Common myeloid progenitor, CD34-positive (primary cell): ENCODE data around the gene TMEM237.

ENCODE experiments used
- CTCF ChIA-PET: fragments of 350-600 bp; sonication (Branson Sonifier 250); formaldehyde crosslinking; loops from one replicate; lab custom pipeline; 2021; ENCODE audit warnings: antibody characterized with exemption; lab: Charles Lee
- POLR2A ChIA-PET: fragments of 350-600 bp; sonication (Branson Sonifier 250); formaldehyde crosslinking; loops from one replicate; lab custom pipeline; 2021; ENCODE audit warnings: antibody characterized with exemption; lab: Charles Lee
- DNase-seq, 3 donors: peaks; one replicate each; pipeline versions ENCODE4 v3.0.0 to v3.0.0-alpha.2; 2013
- H3K27ac ChIP-seq, 2 experiments: 1 replicate in 1 of 2; 2 replicates in 1 of 2; pipeline ENCODE4 v1.7.0; 2013; ENCODE audit warnings: inconsistent platforms in 2 of 2, low read length in 2 of 2, mild to moderate bottlenecking in 2 of 2, low read depth in 1 of 2, moderate library complexity in 1 of 2; ENCODE audit not compliant: severe bottlenecking in 2 of 2, insufficient read depth in 1 of 2, poor library complexity in 1 of 2
- H3K27me3 ChIP-seq, 5 experiments: replicated peaks in 2 of 5; 1 replicate in 3 of 5; 2 replicates in 2 of 5; pipeline versions ENCODE4 v1.6.1 to v1.7.0; 2013; ENCODE audit warnings: low read length in 4 of 5, mild to moderate bottlenecking in 2 of 5, moderate library complexity in 2 of 5, inconsistent platforms in 1 of 5; ENCODE audit not compliant: insufficient read depth in 5 of 5, control insufficient read depth in 4 of 5
- H3K36me3 ChIP-seq, 4 experiments: 1 replicate in 2 of 4; 2 replicates in 2 of 4; pipeline versions ENCODE4 v1.6.1 to v1.7.0; 2013; ENCODE audit warnings: low read length in 3 of 4, control low read depth in 1 of 4, mild to moderate bottlenecking in 1 of 4; ENCODE audit not compliant: control insufficient read depth in 4 of 4, insufficient read depth in 4 of 4
- H3K4me1 ChIP-seq, 4 experiments: 1 replicate in 3 of 4; 2 replicates in 1 of 4; pipeline versions ENCODE4 v1.6.1 to v1.7.1; 2013; ENCODE audit warnings: low read length in 3 of 4, mild to moderate bottlenecking in 3 of 4, control low read depth in 1 of 4, inconsistent platforms in 1 of 4, moderate library complexity in 1 of 4; ENCODE audit not compliant: control insufficient read depth in 4 of 4, insufficient read depth in 4 of 4; ENCODE audit errors: control extremely low read depth in 1 of 4
- H3K4me3 ChIP-seq, 7 experiments: 1 replicate in 4 of 7; 2 replicates in 3 of 7; pipeline versions ENCODE4 v1.5.1 to v1.7.0; 2013; ENCODE audit warnings: mild to moderate bottlenecking in 7 of 7, low read length in 6 of 7, moderate library complexity in 6 of 7, inconsistent platforms in 2 of 7, low read depth in 2 of 7, control low read depth in 1 of 7; ENCODE audit not compliant: insufficient read depth in 4 of 7, control insufficient read depth in 1 of 7; ENCODE audit errors: extremely low read depth in 1 of 7
- H3K9me3 ChIP-seq, 5 experiments: 1 replicate in 4 of 5; 2 replicates in 1 of 5; pipeline versions ENCODE4 v1.6.1 to v1.7.1; 2013; ENCODE audit warnings: low read length in 4 of 5, mild to moderate bottlenecking in 2 of 5, inconsistent platforms in 1 of 5, low read depth in 1 of 5, moderate library complexity in 1 of 5; ENCODE audit not compliant: control insufficient read depth in 4 of 5, insufficient read depth in 2 of 5; ENCODE audit errors: control extremely low read depth in 1 of 5
- WGBS: methylation state at CpG from one replicate; pipeline ENCODE4 v1.1.5; 2013; ENCODE audit not compliant: insufficient coverage; 5-methylcytosine and 5-hydroxymethylcytosine counted together

The TMEM237 gene

DNA sequence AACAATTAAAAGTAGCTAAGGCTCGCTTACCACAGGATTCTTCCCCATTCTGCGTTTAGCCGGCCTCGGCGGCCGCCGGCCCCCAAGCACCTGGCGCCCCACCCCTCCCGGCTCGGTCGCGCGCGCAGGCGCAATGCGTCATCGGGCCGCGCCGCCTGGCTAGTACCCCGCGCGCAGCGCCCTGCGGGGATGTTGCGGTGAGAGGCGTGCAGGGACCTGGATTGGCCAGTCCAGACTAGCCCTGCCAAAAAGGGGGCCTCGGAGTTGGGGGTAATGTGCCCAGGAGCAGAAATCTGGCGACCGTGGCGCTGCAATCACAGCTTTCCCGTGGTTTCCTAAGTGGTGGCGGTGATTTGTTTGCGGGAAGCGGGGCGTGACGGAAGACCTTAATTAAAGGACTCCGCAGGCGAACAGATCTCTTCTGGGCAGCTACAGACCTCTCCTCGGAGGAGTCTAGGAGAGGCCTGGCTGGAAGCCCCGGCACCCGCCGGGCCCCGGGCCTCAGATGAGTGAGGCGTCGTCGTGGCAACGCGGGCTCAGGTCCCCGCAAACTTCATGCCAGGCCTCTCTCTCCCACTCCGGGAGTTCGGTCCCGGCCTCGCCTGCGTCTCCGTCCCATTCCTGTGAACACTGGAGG lies 606 bp downstream of the TMEM237 start:
- H3K9me3 ChIP-seq, result no peaks in the 10 kb centered on the region
- peak overlapping the region; percentile 75 to 88 for H3K27ac ChIP-seq
- WGBS, result under 1% methylated on average over 51 of the region's 56 CpGs
- peak; percentile 86 to 92 (median 91) for DNase-seq
- H3K4me1 ChIP-seq, result peaks cover 0 to 17% (median 8%) of the 10 kb centered on the region in 4 experiments
- H3K4me3 ChIP-seq, result peak overlapping the region; percentile 56 to 96 (median 94)
- CTCF ChIA-PET, result interaction anchor here (0.9 kb wide), 1 partner anchor 9 kb away, joined by 3 read pairs; no protein-coding TSS in a partner anchor
- peaks cover 0 to 5% (median 3%) of the 10 kb centered on the region in 4 experiments for H3K36me3 ChIP-seq
- POLR2A ChIA-PET, result interaction anchor here (0.7 kb wide), 1 partner anchor 382 kb away, joined by 3 read pairs; no protein-coding TSS in a partner anchor
- H3K27me3 ChIP-seq, result no peaks in the 10 kb centered on the region

DNA sequence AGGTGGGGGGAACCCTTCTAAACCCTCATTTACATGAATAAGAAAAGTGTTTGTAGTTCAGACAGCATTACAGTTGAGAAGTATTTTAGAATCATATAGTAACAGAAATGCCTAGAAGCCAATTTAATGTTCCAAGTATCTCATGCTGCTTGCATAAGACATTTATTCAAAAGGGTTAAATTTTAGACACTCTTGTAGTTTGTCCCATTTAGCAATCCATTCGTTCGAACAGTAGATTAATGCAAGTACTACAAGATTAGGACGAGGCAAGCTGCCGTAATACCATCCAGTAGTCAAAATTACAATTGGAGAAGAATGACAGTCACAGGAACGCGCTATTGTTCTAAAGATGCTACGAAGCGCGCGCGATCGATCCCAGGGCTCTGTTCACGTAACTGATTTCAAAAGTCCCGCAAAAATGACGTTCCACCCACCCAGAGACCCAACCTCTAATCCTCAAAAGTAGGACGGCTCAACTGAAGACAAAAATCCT lies 1.2 kb downstream of the TMEM237 start:
- Histone ChIP-seq H3K4me3 (peak overlapping the region; percentile 56 to 96 (median 94)), H3K36me3 (peaks cover 0 to 5% (median 3%) of the 10 kb centered on the region in 4 experiments), H3K27ac (peak overlapping the region; percentile 75 to 88), H3K9me3 (no peaks in the 10 kb centered on the region), H3K27me3 (no peaks in the 10 kb centered on the region), H3K4me1 (peaks cover 0 to 17% (median 8%) of the 10 kb centered on the region in 4 experiments)
- no peak for DNase-seq
- under 1% methylated on average over 16 of the region's 16 CpGs for WGBS
- ChIA-PET CTCF (interaction anchor here (0.9 to 1.1 kb wide), 2 partner anchors 8 to 25 kb away, joined by 3 read pairs; no protein-coding TSS in a partner anchor), POLR2A (interaction anchor here (0.7 kb wide), 1 partner anchor 381 kb away, joined by 3 read pairs; no protein-coding TSS in a partner anchor)

DNA sequence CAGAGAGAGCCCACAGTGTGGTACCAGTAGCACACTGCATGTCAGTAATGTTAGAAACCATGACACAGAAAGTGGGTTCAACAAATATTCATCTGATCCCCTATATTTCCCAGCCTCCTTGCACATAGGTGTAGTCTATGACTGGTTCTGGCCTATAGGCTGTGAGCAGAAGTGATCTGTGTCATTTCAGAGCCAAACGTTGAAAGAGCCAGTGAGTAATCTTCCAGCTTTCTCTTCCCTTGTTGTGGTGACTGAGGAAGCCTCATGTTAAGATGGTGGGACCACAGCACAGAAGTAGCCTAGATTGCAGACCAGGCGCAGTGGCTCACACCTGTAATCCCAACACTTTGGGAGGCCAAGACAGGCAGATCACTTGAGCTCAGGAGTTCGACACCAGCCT lies 4.1 kb downstream of the TMEM237 start:
- Histone ChIP-seq H3K36me3 (peaks cover 4 to 17% (median 11%) of the 10 kb centered on the region in 4 experiments), H3K9me3 (no peaks in the 10 kb centered on the region), H3K4me3 (no peak overlapping the region), H3K27ac (no peak overlapping the region), H3K4me1 (peaks cover 0 to 17% (median 8%) of the 10 kb centered on the region in 4 experiments), H3K27me3 (no peaks in the 10 kb centered on the region)
- 100% methylated on average over 3 of the region's 3 CpGs for WGBS
- ChIA-PET POLR2A (no interaction called here), CTCF (interaction anchor here (1.6 kb wide), 1 partner anchor 17 kb away, joined by 4 read pairs; no protein-coding TSS in a partner anchor)
- no peak for DNase-seq

DNA sequence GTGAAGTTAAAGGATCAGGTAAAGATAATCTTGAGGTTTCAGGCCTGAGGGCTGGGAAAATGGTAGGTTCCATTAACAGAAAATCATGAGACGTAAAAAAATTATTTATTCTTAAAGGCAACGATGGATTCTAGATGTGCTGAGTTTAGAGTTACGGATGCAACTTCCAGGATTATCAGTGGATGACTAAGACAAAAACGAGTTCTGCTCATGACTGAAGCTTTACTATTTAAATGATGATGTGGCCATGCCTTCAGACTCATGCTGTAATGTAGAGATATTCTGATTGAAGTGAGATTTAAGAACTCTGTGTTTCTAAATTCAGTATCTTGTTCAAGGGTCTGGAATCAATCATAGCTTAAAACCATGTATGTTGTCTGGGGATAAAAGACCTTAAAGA lies 5.0 kb downstream of the TMEM237 start:
- ChIA-PET POLR2A (no interaction called here), CTCF (no interaction called here)
- no peaks in the 10 kb centered on the region for H3K9me3 ChIP-seq
- peaks cover 0 to 12% (median 4%) of the 10 kb centered on the region in 4 experiments for H3K4me1 ChIP-seq
- peaks cover 7 to 23% (median 18%) of the 10 kb centered on the region in 4 experiments for H3K36me3 ChIP-seq
- no peaks in the 10 kb centered on the region for H3K27me3 ChIP-seq
- WGBS, result 83% methylated on average over 4 of the region's 4 CpGs
- H3K4me3 ChIP-seq, result no peak overlapping the region
- DNase-seq, result no peak
- H3K27ac ChIP-seq, result no peak overlapping the region

DNA sequence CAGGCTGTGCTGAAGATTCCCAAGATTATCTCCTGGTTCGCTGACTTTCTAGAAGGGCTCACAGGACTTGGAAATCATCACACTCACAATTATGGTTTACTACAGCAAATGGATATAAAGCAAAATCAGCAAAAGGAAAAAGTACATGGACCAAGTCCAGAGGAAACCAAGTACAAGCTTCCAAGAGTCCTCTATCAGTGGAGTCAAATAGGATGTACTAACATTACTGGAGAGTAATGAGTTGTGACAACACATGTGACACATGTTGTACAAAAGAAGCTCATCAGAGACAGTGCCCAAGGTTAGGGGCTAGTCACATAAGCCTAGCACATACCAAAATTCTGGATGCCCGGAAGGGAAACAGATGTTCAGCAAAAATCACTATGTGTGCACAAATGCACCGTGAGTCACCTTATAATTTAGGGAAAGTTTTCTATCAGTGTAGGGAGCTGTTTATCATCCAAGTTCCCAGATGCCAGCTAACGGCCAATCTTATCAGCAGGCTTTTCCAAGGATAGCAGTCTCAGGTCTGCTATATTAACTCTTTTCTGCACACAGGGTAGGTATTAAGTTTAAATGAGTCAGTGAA lies 9.5 kb downstream of the TMEM237 start:
- 97% methylated on average over 3 of the region's 4 CpGs for WGBS
- CTCF ChIA-PET, result interaction anchor here (0.9 kb wide), 1 partner anchor 9 kb away, joined by 3 read pairs; no protein-coding TSS in a partner anchor
- Histone ChIP-seq H3K4me3 (no peak overlapping the region), H3K9me3 (no peaks in the 10 kb centered on the region), H3K4me1 (no peaks in the 10 kb centered on the region), H3K27me3 (no peaks in the 10 kb centered on the region), H3K36me3 (peaks cover 10 to 46% (median 31%) of the 10 kb centered on the region in 4 experiments), H3K27ac (no peak overlapping the region)
- POLR2A ChIA-PET, result no interaction called here
- no peak for DNase-seq

DNA sequence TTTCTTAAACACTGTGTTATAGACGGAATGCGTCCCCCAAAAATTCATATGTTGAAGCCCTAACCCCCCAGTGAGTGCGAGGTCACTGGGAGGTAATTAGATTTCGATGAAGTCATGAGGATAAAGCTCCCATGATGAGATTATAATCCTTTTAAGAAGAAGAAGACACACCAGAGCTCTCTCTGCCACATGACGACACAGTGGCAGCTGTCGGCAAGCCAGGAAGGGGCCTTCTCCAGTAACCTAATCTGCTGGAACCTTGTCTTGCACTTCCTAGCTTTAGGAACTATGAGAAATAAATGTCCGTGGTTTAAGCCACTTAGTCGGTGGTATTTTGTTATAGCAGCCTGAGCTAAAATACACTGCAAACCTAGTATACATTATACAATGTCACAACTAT lies 12.3 kb downstream of the TMEM237 start:
- Histone ChIP-seq H3K4me1 (no peaks in the 10 kb centered on the region), H3K27me3 (no peaks in the 10 kb centered on the region), H3K9me3 (no peaks in the 10 kb centered on the region), H3K36me3 (peaks cover 13 to 41% (median 29%) of the 10 kb centered on the region in 4 experiments), H3K4me3 (no peak overlapping the region), H3K27ac (no peak overlapping the region)
- no peak for DNase-seq
- ChIA-PET POLR2A (no interaction called here), CTCF (interaction anchor here (1.1 kb wide), 1 partner anchor 11 kb away, joined by 3 read pairs; no protein-coding TSS in a partner anchor)
- 100% methylated on average over 6 of the region's 8 CpGs for WGBS
